IMR-90 (cell line): ENCODE data around the gene NKX2-3.

Experiments
- CEBPB ChIP-seq: IDR thresholded peaks from 2 replicates; pipeline ENCODE4 v1.6.1; 2012; ENCODE audit warnings: low read depth, low read length, improper control_type of control experiment
- MAZ ChIP-seq: IDR thresholded peaks from 2 replicates; pipeline ENCODE4 v1.6.1; 2012; ENCODE audit warnings: low read depth, mild to moderate bottlenecking, low read length, improper control_type of control experiment, moderate library complexity, borderline replicate concordance

DNA sequence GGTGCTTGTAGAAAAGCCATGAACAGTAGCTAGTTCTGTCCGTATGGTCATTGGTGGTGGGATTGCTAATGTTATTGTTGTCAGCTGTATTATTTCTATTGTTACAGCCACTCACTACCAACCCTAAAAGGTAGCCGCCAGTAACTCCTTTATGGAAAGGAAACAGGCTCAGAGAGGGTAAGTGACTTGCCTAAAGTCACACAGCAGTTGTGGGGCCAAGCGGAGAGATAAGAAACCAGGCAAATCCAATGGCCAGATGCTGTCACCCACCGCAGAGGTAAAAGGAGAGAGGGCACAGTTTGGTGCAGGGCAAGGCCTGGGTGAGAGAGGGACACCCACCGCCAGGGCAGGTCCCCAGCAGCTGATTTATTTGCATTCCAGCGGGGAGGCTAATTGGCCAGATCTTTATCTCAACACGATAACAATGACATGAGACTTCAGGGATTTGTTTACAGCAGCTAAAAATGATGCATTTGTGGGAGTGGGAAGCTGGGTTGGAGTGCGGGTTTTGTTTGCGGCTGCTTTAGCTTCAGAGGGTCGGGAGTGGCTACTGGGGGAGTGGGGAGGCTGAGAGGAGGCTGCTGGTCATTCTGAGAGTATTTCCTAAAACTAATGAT, 8.6 kb upstream of the NKX2-3 start:
- TF ChIP-seq MAZ (no peak), CEBPB (no peak)
